H1 (cell line): ENCODE results near the gene MCCD1. TPM values are rescaled to one million over a fixed set of nuclear protein-coding genes. Genes with fewer than 3 reads are reported as not detected.

Experiments
- CTCF ChIA-PET: fragments of 300-600 bp; sonication (Branson Sonifier 250); formaldehyde crosslinking; loops from one replicate; lab custom pipeline; 2021; ENCODE audit not compliant: partially characterized antibody; lab: Charles Lee
- POLR2A ChIA-PET: fragments of 300-600 bp; sonication (Branson Sonifier 250); formaldehyde crosslinking; loops from one replicate; lab custom pipeline; 2021; ENCODE audit warnings: inconsistent platforms; ENCODE audit not compliant: partially characterized antibody; lab: Charles Lee
- DNase-seq, 2 experiments: peaks; one replicate each; pipeline versions ENCODE4 v3.0.0 to v3.0.0-alpha.2; 2010 to 2022; ENCODE audit warnings: low spot score in 2 of 2, low read depth in 1 of 2, mixed read lengths in 1 of 2
- FAIRE-seq: peaks from 2 replicates; lab custom pipeline; 2011; peaks lifted over from hg19 to GRCh38; lab: Jason Lieb, UNC
- H2AFZ ChIP-seq: 2 replicates; pipeline ENCODE4 v1.8.1; 2012; ENCODE audit warnings: low read length, inconsistent platforms
- H2AK5ac ChIP-seq: 2 replicates; pipeline ENCODE4 v1.6.1; 2013; ENCODE audit warnings: low read depth, low read length
- H2BK120ac ChIP-seq: replicated peaks from 2 replicates; pipeline ENCODE3; 2013; ENCODE audit warnings: low read depth, low read length, inconsistent platforms
- H2BK12ac ChIP-seq: 2 replicates; pipeline ENCODE4 v1.6.1; 2013; ENCODE audit warnings: low read depth, low read length
- H2BK15ac ChIP-seq: 2 replicates; pipeline ENCODE4 v1.6.1; 2013; ENCODE audit warnings: low read length
- H2BK20ac ChIP-seq: 2 replicates; pipeline ENCODE4 v1.6.1; 2013; ENCODE audit warnings: low read length
- H2BK5ac ChIP-seq: 2 replicates; pipeline ENCODE4 v1.6.1; 2013; ENCODE audit warnings: low read depth, low read length
- H3K14ac ChIP-seq: 2 replicates; pipeline ENCODE4 v1.6.1; 2013; ENCODE audit warnings: inconsistent platforms; ENCODE audit not compliant: insufficient read length
- H3K18ac ChIP-seq: 2 replicates; pipeline ENCODE4 v1.6.1; 2013; ENCODE audit warnings: low read length; ENCODE audit errors: extremely low read depth
- H3K23ac ChIP-seq: 2 replicates; pipeline ENCODE4 v1.6.1; 2013; ENCODE audit warnings: inconsistent platforms; ENCODE audit not compliant: insufficient read length
- H3K23me2 ChIP-seq: 2 replicates; pipeline ENCODE4 v1.6.1; 2013; ENCODE audit warnings: low read depth, low read length
- H3K27ac ChIP-seq: 2 replicates; pipeline ENCODE4 v1.6.1; 2011; ENCODE audit warnings: low read depth, low read length, inconsistent platforms
- H3K27me3 ChIP-seq, 4 experiments: replicated peaks in 1 of 4; 1 replicate in 1 of 4; 2 replicates in 3 of 4; pipeline versions ENCODE4 v1.6.1 to v1.8.1; 2011 to 2013; ENCODE audit warnings: low read length in 3 of 4, mild to moderate bottlenecking in 3 of 4, inconsistent platforms in 2 of 4, mixed read lengths in 2 of 4, moderate library complexity in 1 of 4; ENCODE audit not compliant: control insufficient read depth in 3 of 4, insufficient read depth in 3 of 4; ENCODE audit errors: extremely low read depth in 1 of 4
- H3K36me3 ChIP-seq, 4 experiments: 2 replicates each; pipeline versions ENCODE4 v1.6.1 to v1.8.1; 2011 to 2013; ENCODE audit warnings: mild to moderate bottlenecking in 4 of 4, low read length in 3 of 4, moderate library complexity in 2 of 4, control low read depth in 1 of 4, inconsistent platforms in 1 of 4; ENCODE audit not compliant: insufficient read depth in 4 of 4, control insufficient read depth in 2 of 4
- H3K4ac ChIP-seq: replicated peaks from 2 replicates; pipeline ENCODE3; 2013; ENCODE audit warnings: low read length, low read depth, mixed read lengths, inconsistent platforms; ENCODE audit not compliant: insufficient read length
- H3K4me1 ChIP-seq, 4 experiments: replicated peaks in 1 of 4; 1 replicate in 1 of 4; 2 replicates in 3 of 4; pipeline versions ENCODE4 v1.6.1 to v1.8.1; 2011 to 2013; ENCODE audit warnings: low read length in 3 of 4, inconsistent platforms in 2 of 4, mixed read lengths in 1 of 4; ENCODE audit not compliant: insufficient read depth in 4 of 4, control insufficient read depth in 3 of 4
- H3K4me2 ChIP-seq, 2 experiments: 2 replicates each; pipeline versions ENCODE4 v1.6.1 to v1.8.1; 2011 to 2013; ENCODE audit warnings: low read depth in 2 of 2, low read length in 2 of 2, control low read depth in 1 of 2, inconsistent platforms in 1 of 2, mild to moderate bottlenecking in 1 of 2; ENCODE audit not compliant: insufficient read depth in 1 of 2
- H3K4me3 ChIP-seq, 4 experiments: fragments of 200-600, 300-600 bp in 1 of 4; sonication (generic), shearing (Covaris generic), sonication (Bioruptor Twin) in 1 of 4; 2 replicates each; pipeline versions ENCODE4 v1.5.1 to v1.8.1; 2011 to 2016; ENCODE audit warnings: low read length in 4 of 4, low read depth in 3 of 4, control low read depth in 2 of 4, inconsistent platforms in 2 of 4, mild to moderate bottlenecking in 2 of 4, mixed read lengths in 1 of 4, moderate library complexity in 1 of 4; ENCODE audit not compliant: insufficient read depth in 2 of 4; ENCODE audit errors: extremely low read depth in 1 of 4
- H3K56ac ChIP-seq: replicated peaks from 2 replicates; pipeline ENCODE3; 2013; ENCODE audit warnings: low read depth, mild to moderate bottlenecking, mixed read lengths, low read length, inconsistent platforms; ENCODE audit not compliant: insufficient read length
- H3K79me1 ChIP-seq: 2 replicates; pipeline ENCODE4 v1.6.1; 2013; ENCODE audit warnings: low read depth, low read length, control low read depth
- H3K79me2 ChIP-seq, 2 experiments: 2 replicates each; pipeline versions ENCODE4 v1.6.1 to v1.8.1; 2012 to 2013; ENCODE audit warnings: low read length in 2 of 2, mild to moderate bottlenecking in 2 of 2, inconsistent platforms in 1 of 2; ENCODE audit not compliant: insufficient read depth in 2 of 2, control insufficient read depth in 1 of 2
- H3K9ac ChIP-seq, 4 experiments: replicated peaks in 1 of 4; 1 replicate in 1 of 4; 2 replicates in 3 of 4; pipeline versions ENCODE4 v1.6.1 to v1.8.1; 2011 to 2013; ENCODE audit warnings: low read depth in 3 of 4, low read length in 3 of 4, control low read depth in 2 of 4, mild to moderate bottlenecking in 2 of 4, moderate library complexity in 2 of 4, inconsistent platforms in 1 of 4; ENCODE audit errors: extremely low read depth in 1 of 4
- H3K9me3 ChIP-seq, 2 experiments: 2 replicates each; pipeline versions ENCODE4 v1.6.1 to v1.8.1; 2012 to 2013; ENCODE audit warnings: mild to moderate bottlenecking in 2 of 2, moderate library complexity in 2 of 2, control low read depth in 1 of 2, inconsistent platforms in 1 of 2, low read depth in 1 of 2, low read length in 1 of 2, mixed read lengths in 1 of 2; ENCODE audit not compliant: insufficient read depth in 2 of 2
- H4K20me1 ChIP-seq, 2 experiments: replicated peaks in 1 of 2; 2 replicates each; pipeline versions ENCODE3 to v1.8.1; 2011 to 2013; ENCODE audit warnings: inconsistent platforms in 2 of 2, low read length in 2 of 2, mild to moderate bottlenecking in 1 of 2; ENCODE audit not compliant: insufficient read depth in 2 of 2, control insufficient read depth in 1 of 2
- H4K5ac ChIP-seq: 2 replicates; pipeline ENCODE4 v1.6.1; 2013; ENCODE audit warnings: low read length, low read depth, mixed read lengths, inconsistent platforms; ENCODE audit not compliant: insufficient read length
- H4K8ac ChIP-seq: 2 replicates; pipeline ENCODE4 v1.8.0; 2013; ENCODE audit warnings: mild to moderate bottlenecking, moderate library complexity, low read length, inconsistent platforms; ENCODE audit not compliant: insufficient read depth; ENCODE audit errors: extremely low read depth
- H4K91ac ChIP-seq: replicated peaks from 2 replicates; pipeline ENCODE3; 2013; ENCODE audit warnings: low read length, mixed read lengths, inconsistent platforms; ENCODE audit not compliant: insufficient read length
- CTBP2 ChIP-seq: IDR thresholded peaks from 2 replicates; pipeline ENCODE4 v1.7.0; 2011; ENCODE audit warnings: borderline replicate concordance, mild to moderate bottlenecking, moderate library complexity, mixed read lengths, low read length; ENCODE audit not compliant: insufficient read depth, insufficient read length
- HDAC6 ChIP-seq: IDR thresholded peaks from one replicate; pipeline ENCODE4 v1.7.1; 2012; ENCODE audit warnings: low read depth, mild to moderate bottlenecking, inconsistent platforms, low read length, moderate library complexity
- RXRA ChIP-seq: IDR thresholded peaks from 2 replicates; pipeline ENCODE4 v1.6.1; 2011; ENCODE audit warnings: low read depth, mild to moderate bottlenecking, low read length, moderate library complexity; ENCODE audit not compliant: insufficient read depth
- SP2 ChIP-seq: IDR thresholded peaks from 2 replicates; pipeline ENCODE4 v1.6.1; 2012; ENCODE audit warnings: mild to moderate bottlenecking, low read length, inconsistent platforms
- WGBS, 2 experiments: shearing (Covaris generic) in 1 of 2; methylation state at CpG; one replicate each; pipeline versions ENCODE4 v1.1.6 to v1.1.7; 2013 to 2015; ENCODE audit warnings: low lambda C conversion rate in 2 of 2, mixed read lengths in 2 of 2, inconsistent platforms in 1 of 2, low coverage in 1 of 2, missing lambda C conversion rate in 1 of 2; ENCODE audit not compliant: insufficient replicate concordance in 2 of 2, insufficient coverage in 1 of 2, insufficient read length in 1 of 2; ENCODE audit errors: extremely low coverage in 1 of 2, missing lambda C conversion rate in 1 of 2; 5-methylcytosine and 5-hydroxymethylcytosine counted together
- polyA plus RNA-seq, 7 experiments: library from polyadenylated mRNA; depleted of rRNA in 3 of 7; stranded (reverse) in 5 of 7; unstranded in 2 of 7; fragments of >200 nt in 5 of 7; fragments of 200-250 nt in 2 of 7; gene quantifications; 1 replicate in 5 of 7; 2 replicates in 1 of 7; 4 replicates in 1 of 7; pipeline versions ENCODE4 v1.2.1 to v1.2.3, GENCODE V29; 2011 to 2013; ENCODE audit warnings: missing spikeins in 2 of 7, mixed read lengths in 2 of 7
- total RNA-seq: library from RNA; stranded (reverse); fragmentation: NEBNext Ultra II Directional; extraction: Animal tissue kit (Norgen Biotek cat#: 25700); gene quantifications from 2 replicates; pipeline ENCODE4 v1.2.1, GENCODE V29; 2021

The MCCD1 gene
- total and polyA plus RNA-seq, 2 of the 8 experiments (the other 6 are each of a cell fraction or from before 2014, with no cell fraction given): not detected

DNA sequence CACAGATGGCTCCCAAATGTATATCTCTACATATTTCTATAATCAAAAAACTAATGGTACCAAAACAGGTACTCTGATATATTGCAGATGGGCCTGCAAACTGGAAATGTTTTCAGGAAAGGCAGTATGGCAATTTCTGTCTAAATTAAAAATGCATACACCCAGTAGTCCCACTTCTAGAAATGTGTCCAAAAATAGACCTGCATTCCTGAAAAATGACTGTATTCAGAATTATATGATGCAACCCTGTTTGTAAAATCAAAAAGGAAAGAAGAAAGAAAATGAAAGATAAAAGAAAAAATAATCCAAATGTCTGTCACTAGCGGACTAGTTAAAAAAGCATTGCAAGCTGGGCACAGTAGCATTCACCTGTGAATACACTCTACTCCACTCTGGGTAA lies 43.7 kb upstream of the MCCD1 start:
- no peak overlapping the region for H3K18ac ChIP-seq
- no peak overlapping the region for H3K23ac ChIP-seq
- H3K9ac ChIP-seq: no peak overlapping the region
- no peaks in the 10 kb centered on the region for H3K79me2 ChIP-seq
- no peak overlapping the region for H3K4me2 ChIP-seq
- no peak overlapping the region for H3K4me3 ChIP-seq
- no peak overlapping the region for H3K14ac ChIP-seq
- no peaks in the 10 kb centered on the region for H3K4me1 ChIP-seq
- H2BK12ac ChIP-seq: no peak overlapping the region
- H3K9me3 ChIP-seq: no peaks in the 10 kb centered on the region
- no peaks in the 10 kb centered on the region for H3K23me2 ChIP-seq
- H4K5ac ChIP-seq: no peak overlapping the region
- FAIRE-seq (no peak), DNase-seq (no peak)
- 69% methylated on average over 1 of the region's 1 CpG; no CpG with 5 or more reads in 1 of the 2 experiments for WGBS, 2 experiments
- no peaks in the 10 kb centered on the region for H3K79me1 ChIP-seq
- H4K8ac ChIP-seq: no peak overlapping the region
- no peaks in the 10 kb centered on the region for H3K36me3 ChIP-seq
- no peaks in the 10 kb centered on the region for H4K20me1 ChIP-seq
- no peak overlapping the region for H2BK5ac ChIP-seq
- H2BK120ac ChIP-seq: no peak overlapping the region
- CTCF ChIA-PET: interaction anchor here (0.6 to 2.2 kb wide), 2 partner anchors 11 to 95 kb away, joined by 3 to 10 read pairs; no protein-coding TSS in a partner anchor
- H2AK5ac ChIP-seq: no peak overlapping the region
- no peak overlapping the region for H2BK15ac ChIP-seq
- no peak overlapping the region for H4K91ac ChIP-seq
- no peaks in the 10 kb centered on the region; a peak in 1 of 7 replicates for H3K27me3 ChIP-seq
- H2BK20ac ChIP-seq: no peak overlapping the region
- H3K27ac ChIP-seq: no peak overlapping the region
- no peak overlapping the region for H2AFZ ChIP-seq
- H3K4ac ChIP-seq: no peak overlapping the region
- no peak overlapping the region for H3K56ac ChIP-seq
- TF ChIP-seq HDAC6 (no peak), SP2 (no peak), CTBP2 (no peak), RXRA (no peak)
- TF ChIP-seq, all 59 proteins: peak for 0
- POLR2A ChIA-PET: interaction anchor here (1.0 kb wide), 1 partner anchor 10 kb away, joined by 3 read pairs; no protein-coding TSS in a partner anchor
